ENCODE data around the gene PAPLN.
"Not testable (repeated sequence)": the region's sequence is repeated elsewhere in the genome, so short reads cannot be mapped to it uniquely, and the experiment has no call there.

The PAPLN gene, protein sequence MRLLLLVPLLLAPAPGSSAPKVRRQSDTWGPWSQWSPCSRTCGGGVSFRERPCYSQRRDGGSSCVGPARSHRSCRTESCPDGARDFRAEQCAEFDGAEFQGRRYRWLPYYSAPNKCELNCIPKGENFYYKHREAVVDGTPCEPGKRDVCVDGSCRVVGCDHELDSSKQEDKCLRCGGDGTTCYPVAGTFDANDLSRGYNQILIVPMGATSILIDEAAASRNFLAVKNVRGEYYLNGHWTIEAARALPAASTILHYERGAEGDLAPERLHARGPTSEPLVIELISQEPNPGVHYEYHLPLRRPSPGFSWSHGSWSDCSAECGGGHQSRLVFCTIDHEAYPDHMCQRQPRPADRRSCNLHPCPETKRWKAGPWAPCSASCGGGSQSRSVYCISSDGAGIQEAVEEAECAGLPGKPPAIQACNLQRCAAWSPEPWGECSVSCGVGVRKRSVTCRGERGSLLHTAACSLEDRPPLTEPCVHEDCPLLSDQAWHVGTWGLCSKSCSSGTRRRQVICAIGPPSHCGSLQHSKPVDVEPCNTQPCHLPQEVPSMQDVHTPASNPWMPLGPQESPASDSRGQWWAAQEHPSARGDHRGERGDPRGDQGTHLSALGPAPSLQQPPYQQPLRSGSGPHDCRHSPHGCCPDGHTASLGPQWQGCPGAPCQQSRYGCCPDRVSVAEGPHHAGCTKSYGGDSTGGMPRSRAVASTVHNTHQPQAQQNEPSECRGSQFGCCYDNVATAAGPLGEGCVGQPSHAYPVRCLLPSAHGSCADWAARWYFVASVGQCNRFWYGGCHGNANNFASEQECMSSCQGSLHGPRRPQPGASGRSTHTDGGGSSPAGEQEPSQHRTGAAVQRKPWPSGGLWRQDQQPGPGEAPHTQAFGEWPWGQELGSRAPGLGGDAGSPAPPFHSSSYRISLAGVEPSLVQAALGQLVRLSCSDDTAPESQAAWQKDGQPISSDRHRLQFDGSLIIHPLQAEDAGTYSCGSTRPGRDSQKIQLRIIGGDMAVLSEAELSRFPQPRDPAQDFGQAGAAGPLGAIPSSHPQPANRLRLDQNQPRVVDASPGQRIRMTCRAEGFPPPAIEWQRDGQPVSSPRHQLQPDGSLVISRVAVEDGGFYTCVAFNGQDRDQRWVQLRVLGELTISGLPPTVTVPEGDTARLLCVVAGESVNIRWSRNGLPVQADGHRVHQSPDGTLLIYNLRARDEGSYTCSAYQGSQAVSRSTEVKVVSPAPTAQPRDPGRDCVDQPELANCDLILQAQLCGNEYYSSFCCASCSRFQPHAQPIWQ

GRCh38 chr14:73237219-73237785 is at the start of gene PAPLN:
Gene PAPLN (plus strand): TSS chr14:73237506. CDS start chr14:73239779, 2,273 bp downstream.
- Histone ChIP-seq H3K4me3 (IDR thresholded peaks at IDR 0.05; ENCODE audit: insufficient read depth, low read depth, low read length) (no peak within 1 kb of the TSS), H3K79me2 (ENCODE audit: insufficient read depth, low read depth) (no peaks in the 10 kb centered on the region), H3K36me3 (ENCODE audit: insufficient read depth) (no peaks in the 10 kb centered on the region), H3K27ac (no peak within 1 kb of the TSS), H3K4me2 (no peak within 1 kb of the TSS), H4K20me1 (ENCODE audit: insufficient read depth) (no peaks in the 10 kb centered on the region), H3K4me1 (ENCODE audit: low read depth, poor library complexity, severe bottlenecking) (peaks cover 9% of the 10 kb centered on the region), H3K27me3 (ENCODE audit: insufficient read depth, low read depth) (no peaks in the 10 kb centered on the region), H3K9ac (no peak within 1 kb of the TSS), H2AFZ (ENCODE audit: low read depth) (no peak within 1 kb of the TSS)
- TF ChIP-seq, protein P1, sequence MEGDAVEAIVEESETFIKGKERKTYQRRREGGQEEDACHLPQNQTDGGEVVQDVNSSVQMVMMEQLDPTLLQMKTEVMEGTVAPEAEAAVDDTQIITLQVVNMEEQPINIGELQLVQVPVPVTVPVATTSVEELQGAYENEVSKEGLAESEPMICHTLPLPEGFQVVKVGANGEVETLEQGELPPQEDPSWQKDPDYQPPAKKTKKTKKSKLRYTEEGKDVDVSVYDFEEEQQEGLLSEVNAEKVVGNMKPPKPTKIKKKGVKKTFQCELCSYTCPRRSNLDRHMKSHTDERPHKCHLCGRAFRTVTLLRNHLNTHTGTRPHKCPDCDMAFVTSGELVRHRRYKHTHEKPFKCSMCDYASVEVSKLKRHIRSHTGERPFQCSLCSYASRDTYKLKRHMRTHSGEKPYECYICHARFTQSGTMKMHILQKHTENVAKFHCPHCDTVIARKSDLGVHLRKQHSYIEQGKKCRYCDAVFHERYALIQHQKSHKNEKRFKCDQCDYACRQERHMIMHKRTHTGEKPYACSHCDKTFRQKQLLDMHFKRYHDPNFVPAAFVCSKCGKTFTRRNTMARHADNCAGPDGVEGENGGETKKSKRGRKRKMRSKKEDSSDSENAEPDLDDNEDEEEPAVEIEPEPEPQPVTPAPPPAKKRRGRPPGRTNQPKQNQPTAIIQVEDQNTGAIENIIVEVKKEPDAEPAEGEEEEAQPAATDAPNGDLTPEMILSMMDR (conservative IDR thresholded peaks at IDR 0.05; ENCODE audit: low read depth, low read length), result no peak

- H3K9ac ChIP-seq, result no peak overlapping the region
- H3K27ac ChIP-seq, result no peak overlapping the region
- H3K79me2 ChIP-seq (ENCODE audit: insufficient read depth, low read depth), result no peaks in the 10 kb centered on the region
- H3K27me3 ChIP-seq (ENCODE audit: insufficient read depth, low read depth), result no peaks in the 10 kb centered on the region
- H2AFZ ChIP-seq (ENCODE audit: low read depth), result no peak overlapping the region
- H4K20me1 ChIP-seq (ENCODE audit: insufficient read depth), result no peaks in the 10 kb centered on the region
- H3K4me1 ChIP-seq (ENCODE audit: low read depth, poor library complexity, severe bottlenecking), result no peaks in the 10 kb centered on the region
- no peak overlapping the region for H3K4me2 ChIP-seq
- H3K4me3 ChIP-seq (IDR thresholded peaks at IDR 0.05; ENCODE audit: insufficient read depth, low read depth, low read length), result no peak overlapping the region
- no peaks in the 10 kb centered on the region for H3K36me3 ChIP-seq (ENCODE audit: insufficient read depth)
- TF ChIP-seq, protein P1 (conservative IDR thresholded peaks at IDR 0.05; ENCODE audit: low read depth, low read length), result no peak
These were observed 48.8 kb upstream of the PAPLN start for GRCh38 chr14:73188501-73188911.

- no peaks in the 10 kb centered on the region for H3K27me3 ChIP-seq (ENCODE audit: insufficient read depth, low read depth)
- H3K27ac ChIP-seq, result no peak overlapping the region
- no peak overlapping the region for H3K4me2 ChIP-seq
- TF ChIP-seq, protein P1 (conservative IDR thresholded peaks at IDR 0.05; ENCODE audit: low read depth, low read length), result no peak
- H4K20me1 ChIP-seq (ENCODE audit: insufficient read depth), result no peaks in the 10 kb centered on the region
- H2AFZ ChIP-seq (ENCODE audit: low read depth), result no peak overlapping the region
- no peaks in the 10 kb centered on the region for H3K4me1 ChIP-seq (ENCODE audit: low read depth, poor library complexity, severe bottlenecking)
- no peaks in the 10 kb centered on the region for H3K79me2 ChIP-seq (ENCODE audit: insufficient read depth, low read depth)
- no peak overlapping the region for H3K4me3 ChIP-seq (IDR thresholded peaks at IDR 0.05; ENCODE audit: insufficient read depth, low read depth, low read length)
- no peaks in the 10 kb centered on the region for H3K36me3 ChIP-seq (ENCODE audit: insufficient read depth)
- H3K9ac ChIP-seq, result no peak overlapping the region
These were observed 47.7 kb upstream of the PAPLN start for GRCh38 chr14:73189651-73190050.

- no peak overlapping the region for H2AFZ ChIP-seq (ENCODE audit: low read depth)
- H3K79me2 ChIP-seq (ENCODE audit: insufficient read depth, low read depth), result no peaks in the 10 kb centered on the region
- TF ChIP-seq, protein P1 (conservative IDR thresholded peaks at IDR 0.05; ENCODE audit: low read depth, low read length), result no peak
- H3K27ac ChIP-seq, result no peak overlapping the region
- no peak overlapping the region for H3K9ac ChIP-seq
- H3K27me3 ChIP-seq (ENCODE audit: insufficient read depth, low read depth), result no peaks in the 10 kb centered on the region
- H3K4me2 ChIP-seq, result no peak overlapping the region
- no peaks in the 10 kb centered on the region for H3K36me3 ChIP-seq (ENCODE audit: insufficient read depth)
- H4K20me1 ChIP-seq (ENCODE audit: insufficient read depth), result no peaks in the 10 kb centered on the region
- H3K4me3 ChIP-seq (IDR thresholded peaks at IDR 0.05; ENCODE audit: insufficient read depth, low read depth, low read length), result no peak overlapping the region
- H3K4me1 ChIP-seq (ENCODE audit: low read depth, poor library complexity, severe bottlenecking), result no peaks in the 10 kb centered on the region
These were observed 45.9 kb upstream of the PAPLN start for GRCh38 chr14:73191441-73191840.

DNA sequence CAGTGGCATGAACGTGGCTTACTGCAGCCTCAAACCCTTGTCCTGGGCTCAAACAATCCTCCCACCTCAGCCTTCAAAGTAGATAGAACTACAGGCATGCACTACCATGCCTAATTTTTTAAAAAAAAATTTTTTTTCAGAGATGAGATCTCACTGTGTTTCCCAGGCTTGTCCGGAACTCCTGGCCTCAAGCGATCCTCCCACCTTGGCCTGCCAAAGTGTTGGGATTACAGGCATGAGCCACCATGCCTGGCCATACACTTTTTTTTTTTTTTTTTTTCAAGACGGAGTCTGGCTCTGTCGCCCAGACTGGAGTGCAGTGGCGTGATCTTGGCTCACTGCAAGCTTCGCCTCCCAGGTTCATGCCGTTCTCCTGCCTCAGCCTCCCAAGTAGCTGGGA is 43.0 kb upstream of the PAPLN start:
- H3K27me3 ChIP-seq (ENCODE audit: insufficient read depth, low read depth); H3K9ac ChIP-seq; H2AFZ ChIP-seq (ENCODE audit: low read depth); H3K79me2 ChIP-seq (ENCODE audit: insufficient read depth, low read depth); H3K27ac ChIP-seq; H3K4me2 ChIP-seq; H3K4me3 ChIP-seq (IDR thresholded peaks at IDR 0.05; ENCODE audit: insufficient read depth, low read depth, low read length); H3K4me1 ChIP-seq (ENCODE audit: low read depth, poor library complexity, severe bottlenecking); H3K36me3 ChIP-seq (ENCODE audit: insufficient read depth); H4K20me1 ChIP-seq (ENCODE audit: insufficient read depth): not testable (repeated sequence)

Measured in KMS-11 (cell line).